ENCODE data around the gene NUCB1. TPM values are rescaled to one million over a fixed set of nuclear protein-coding genes. Genes with fewer than 3 reads are reported as not detected.

The NUCB1 gene
- total and polyA plus RNA-seq, 4 donors, result 186 to 775 (median 238) TPM

DNA sequence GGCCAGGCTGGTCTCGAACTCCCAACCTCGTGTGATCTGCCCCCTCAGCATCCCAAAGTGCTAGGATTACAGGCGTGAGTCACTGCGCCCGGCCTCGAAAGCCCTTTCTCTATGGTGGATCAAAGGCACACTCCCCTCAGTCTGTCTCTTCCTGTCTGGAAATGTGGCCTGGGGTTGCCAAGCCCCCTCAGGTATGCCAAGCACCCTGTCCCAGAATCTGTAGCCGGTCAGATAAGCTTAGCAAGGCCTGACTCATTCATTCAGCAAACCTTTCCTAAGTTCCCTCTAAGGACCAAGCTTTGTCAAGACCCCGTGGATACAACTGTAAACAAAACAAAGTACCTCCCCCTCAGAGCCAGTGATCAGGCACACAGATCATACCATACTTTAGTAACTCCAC is 14.1 kb downstream of the NUCB1 start:
- 95% methylated on average over 8 of the region's 8 CpGs for WGBS
- Histone ChIP-seq H3K27me3 (ENCODE audit: control insufficient read depth in 4 of 4, insufficient read depth in 4 of 4, low read length in 3 of 4) (no peaks in the 10 kb centered on the region), H3K27ac (ENCODE audit: low read depth in 1 of 2, low read length in 2 of 2) (no peak overlapping the region), H3K4me1 (ENCODE audit: control insufficient read depth in 4 of 4, insufficient read depth in 4 of 4, low read length in 3 of 4) (peaks cover 0 to 6% (median 0%) of the 10 kb centered on the region in 4 donors), H3K4me3 (ENCODE audit: low read depth in 1 of 3, low read length in 3 of 3) (no peak overlapping the region), H3K9ac (ENCODE audit: low read depth in 1 of 2, low read length in 2 of 2) (no peak overlapping the region), H3K9me3 (ENCODE audit: control insufficient read depth in 4 of 4, low read length in 3 of 4) (no peaks in the 10 kb centered on the region), H3K36me3 (ENCODE audit: control insufficient read depth in 4 of 4, insufficient read depth in 3 of 4, low read depth in 1 of 4, low read length in 3 of 4) (peaks cover 22 to 65% (median 53%) of the 10 kb centered on the region in 4 donors)
- DNase-seq (ENCODE audit: low spot score), result no peak
- TF ChIP-seq, protein P1, sequence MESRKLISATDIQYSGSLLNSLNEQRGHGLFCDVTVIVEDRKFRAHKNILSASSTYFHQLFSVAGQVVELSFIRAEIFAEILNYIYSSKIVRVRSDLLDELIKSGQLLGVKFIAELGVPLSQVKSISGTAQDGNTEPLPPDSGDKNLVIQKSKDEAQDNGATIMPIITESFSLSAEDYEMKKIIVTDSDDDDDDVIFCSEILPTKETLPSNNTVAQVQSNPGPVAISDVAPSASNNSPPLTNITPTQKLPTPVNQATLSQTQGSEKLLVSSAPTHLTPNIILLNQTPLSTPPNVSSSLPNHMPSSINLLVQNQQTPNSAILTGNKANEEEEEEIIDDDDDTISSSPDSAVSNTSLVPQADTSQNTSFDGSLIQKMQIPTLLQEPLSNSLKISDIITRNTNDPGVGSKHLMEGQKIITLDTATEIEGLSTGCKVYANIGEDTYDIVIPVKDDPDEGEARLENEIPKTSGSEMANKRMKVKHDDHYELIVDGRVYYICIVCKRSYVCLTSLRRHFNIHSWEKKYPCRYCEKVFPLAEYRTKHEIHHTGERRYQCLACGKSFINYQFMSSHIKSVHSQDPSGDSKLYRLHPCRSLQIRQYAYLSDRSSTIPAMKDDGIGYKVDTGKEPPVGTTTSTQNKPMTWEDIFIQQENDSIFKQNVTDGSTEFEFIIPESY (IDR thresholded peaks at IDR 0.05), result no peak
- TF ChIP-seq MAX (IDR thresholded peaks at IDR 0.05), result no peak
- TF ChIP-seq EGR1 (IDR thresholded peaks at IDR 0.05; ENCODE audit: low read depth in 2 of 2), result no peak
- TF ChIP-seq GABPA (IDR thresholded peaks at IDR 0.05 in 1 of 2, conservative IDR thresholded peaks at IDR 0.05 in 1 of 2), result no peak
- TF ChIP-seq JUND (IDR thresholded peaks at IDR 0.05), result no peak
- no peak for TF ChIP-seq NR2F2 (IDR thresholded peaks at IDR 0.05)
- no peak for TF ChIP-seq HNF4G (IDR thresholded peaks at IDR 0.05)
- TF ChIP-seq, protein P2, sequence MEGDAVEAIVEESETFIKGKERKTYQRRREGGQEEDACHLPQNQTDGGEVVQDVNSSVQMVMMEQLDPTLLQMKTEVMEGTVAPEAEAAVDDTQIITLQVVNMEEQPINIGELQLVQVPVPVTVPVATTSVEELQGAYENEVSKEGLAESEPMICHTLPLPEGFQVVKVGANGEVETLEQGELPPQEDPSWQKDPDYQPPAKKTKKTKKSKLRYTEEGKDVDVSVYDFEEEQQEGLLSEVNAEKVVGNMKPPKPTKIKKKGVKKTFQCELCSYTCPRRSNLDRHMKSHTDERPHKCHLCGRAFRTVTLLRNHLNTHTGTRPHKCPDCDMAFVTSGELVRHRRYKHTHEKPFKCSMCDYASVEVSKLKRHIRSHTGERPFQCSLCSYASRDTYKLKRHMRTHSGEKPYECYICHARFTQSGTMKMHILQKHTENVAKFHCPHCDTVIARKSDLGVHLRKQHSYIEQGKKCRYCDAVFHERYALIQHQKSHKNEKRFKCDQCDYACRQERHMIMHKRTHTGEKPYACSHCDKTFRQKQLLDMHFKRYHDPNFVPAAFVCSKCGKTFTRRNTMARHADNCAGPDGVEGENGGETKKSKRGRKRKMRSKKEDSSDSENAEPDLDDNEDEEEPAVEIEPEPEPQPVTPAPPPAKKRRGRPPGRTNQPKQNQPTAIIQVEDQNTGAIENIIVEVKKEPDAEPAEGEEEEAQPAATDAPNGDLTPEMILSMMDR (IDR thresholded peaks at IDR 0.05; ENCODE audit: low read depth, low read length, missing input control), result no peak
- no peak for TF ChIP-seq RAD21 (IDR thresholded peaks at IDR 0.05)
- TF ChIP-seq RXRA (IDR thresholded peaks at IDR 0.05), result no peak
- TF ChIP-seq FOXA2 (IDR thresholded peaks at IDR 0.05), result no peak

DNA sequence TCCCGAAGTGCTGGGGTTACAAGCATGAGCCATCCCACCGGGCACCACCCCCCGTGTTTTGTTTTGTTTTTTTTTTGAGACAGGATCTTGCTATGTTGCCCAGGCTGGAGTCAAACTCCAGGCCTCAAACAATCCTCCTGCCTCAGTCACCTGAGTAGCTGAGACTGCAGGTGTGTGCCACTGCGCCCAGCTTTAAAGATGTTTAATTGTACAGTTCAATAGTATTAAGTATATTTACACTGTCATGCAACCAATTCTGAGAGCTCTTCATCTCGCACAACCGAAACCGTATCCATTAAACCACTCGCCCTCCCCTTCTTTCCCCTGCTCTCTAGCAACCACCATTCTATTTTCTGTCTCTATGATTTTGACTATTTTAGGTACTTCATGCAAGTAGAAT is 15.6 kb downstream of the NUCB1 start:
- Histone ChIP-seq H3K27ac (ENCODE audit: low read depth in 1 of 2, low read length in 2 of 2) (no peak overlapping the region), H3K27me3 (ENCODE audit: control insufficient read depth in 4 of 4, insufficient read depth in 4 of 4, low read length in 3 of 4) (no peaks in the 10 kb centered on the region), H3K36me3 (ENCODE audit: control insufficient read depth in 4 of 4, insufficient read depth in 3 of 4, low read depth in 1 of 4, low read length in 3 of 4) (peaks cover 23 to 63% (median 58%) of the 10 kb centered on the region in 4 donors), H3K9me3 (ENCODE audit: control insufficient read depth in 4 of 4, low read length in 3 of 4) (no peaks in the 10 kb centered on the region), H3K9ac (ENCODE audit: low read depth in 1 of 2, low read length in 2 of 2) (no peak overlapping the region), H3K4me1 (ENCODE audit: control insufficient read depth in 4 of 4, insufficient read depth in 4 of 4, low read length in 3 of 4) (no peaks in the 10 kb centered on the region), H3K4me3 (ENCODE audit: low read depth in 1 of 3, low read length in 3 of 3) (no peak overlapping the region)
- TF ChIP-seq GABPA (IDR thresholded peaks at IDR 0.05 in 1 of 2, conservative IDR thresholded peaks at IDR 0.05 in 1 of 2), result no peak
- TF ChIP-seq, protein P1 (IDR thresholded peaks at IDR 0.05), result no peak
- TF ChIP-seq FOXA2 (IDR thresholded peaks at IDR 0.05), result no peak
- TF ChIP-seq TAF1 (conservative IDR thresholded peaks at IDR 0.05), result no peak
- TF ChIP-seq SP1 (IDR thresholded peaks at IDR 0.05), result no peak
- TF ChIP-seq NR2F2 (IDR thresholded peaks at IDR 0.05), result no peak
- no peak for TF ChIP-seq MAX (IDR thresholded peaks at IDR 0.05)
- no peak for TF ChIP-seq JUND (IDR thresholded peaks at IDR 0.05)
- no peak for TF ChIP-seq EGR1 (IDR thresholded peaks at IDR 0.05; ENCODE audit: low read depth in 2 of 2)
- TF ChIP-seq HNF4A (conservative IDR thresholded peaks at IDR 0.05), result no peak
- DNase-seq (ENCODE audit: low spot score), result no peak
- 91% methylated on average over 8 of the region's 8 CpGs for WGBS
